Activated T-cell treated with anti-CD3 and anti-CD28 coated beads, Interleukin-2, amount 50 U/mL, for 48 hours (primary cell): Measurements from ENCODE around the gene NR5A2.

Experiments used
- DNase-seq, 2 experiments: peaks; one replicate each; pipeline ENCODE4 v3.0.0-alpha.2; 2020

NR5A2 gene

DNA sequence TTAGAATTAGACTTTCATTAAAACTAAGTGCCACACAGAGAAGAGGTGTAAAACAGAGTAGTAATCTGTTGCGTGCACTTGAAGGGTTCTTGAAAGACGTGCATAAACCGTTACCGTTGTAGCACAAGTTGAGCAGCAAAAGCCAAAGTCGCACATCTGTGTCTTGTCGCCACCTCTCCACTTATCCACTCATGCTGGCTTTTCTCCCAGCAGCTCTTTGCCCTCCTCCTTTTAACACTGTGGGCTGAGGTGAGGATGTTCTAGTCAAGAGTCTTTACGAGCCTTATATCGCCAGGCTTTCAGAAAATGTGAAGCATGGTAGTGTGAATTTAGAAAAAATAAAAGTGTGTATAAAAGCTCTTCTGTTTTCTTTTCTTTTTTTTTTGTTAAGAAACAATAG is 48.0 kb downstream of the NR5A2 start:
- DNase-seq = no peak

DNA sequence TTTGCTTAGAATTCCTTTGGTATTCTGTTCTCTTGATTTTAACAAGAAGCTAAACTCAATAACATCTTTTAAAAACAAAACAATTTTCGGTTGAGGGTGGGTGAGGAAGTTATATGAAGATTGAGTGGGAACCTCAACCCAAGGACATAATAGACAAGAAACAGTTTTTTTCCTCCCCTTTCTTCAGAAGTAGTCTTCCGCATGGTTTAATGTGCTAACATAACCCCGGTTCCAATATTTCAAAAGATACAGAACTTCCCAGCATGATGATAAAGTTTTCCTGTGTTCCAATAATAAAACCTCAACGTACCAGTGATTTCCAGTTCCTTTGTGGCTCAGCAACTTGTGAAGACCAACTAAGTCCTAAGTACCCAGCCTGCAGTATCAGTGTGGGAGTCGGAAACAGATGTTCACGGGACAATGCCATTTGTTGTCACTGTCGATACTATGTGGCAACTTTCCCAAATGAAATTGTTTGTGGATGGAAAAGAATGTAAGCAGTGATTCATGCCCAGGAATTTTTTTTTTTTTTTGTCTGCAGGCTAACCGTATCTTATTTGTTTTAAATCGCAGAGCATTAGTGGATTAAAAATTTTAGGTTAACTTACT is 48.5 kb downstream of the NR5A2 start:
- DNase-seq = no peak

DNA sequence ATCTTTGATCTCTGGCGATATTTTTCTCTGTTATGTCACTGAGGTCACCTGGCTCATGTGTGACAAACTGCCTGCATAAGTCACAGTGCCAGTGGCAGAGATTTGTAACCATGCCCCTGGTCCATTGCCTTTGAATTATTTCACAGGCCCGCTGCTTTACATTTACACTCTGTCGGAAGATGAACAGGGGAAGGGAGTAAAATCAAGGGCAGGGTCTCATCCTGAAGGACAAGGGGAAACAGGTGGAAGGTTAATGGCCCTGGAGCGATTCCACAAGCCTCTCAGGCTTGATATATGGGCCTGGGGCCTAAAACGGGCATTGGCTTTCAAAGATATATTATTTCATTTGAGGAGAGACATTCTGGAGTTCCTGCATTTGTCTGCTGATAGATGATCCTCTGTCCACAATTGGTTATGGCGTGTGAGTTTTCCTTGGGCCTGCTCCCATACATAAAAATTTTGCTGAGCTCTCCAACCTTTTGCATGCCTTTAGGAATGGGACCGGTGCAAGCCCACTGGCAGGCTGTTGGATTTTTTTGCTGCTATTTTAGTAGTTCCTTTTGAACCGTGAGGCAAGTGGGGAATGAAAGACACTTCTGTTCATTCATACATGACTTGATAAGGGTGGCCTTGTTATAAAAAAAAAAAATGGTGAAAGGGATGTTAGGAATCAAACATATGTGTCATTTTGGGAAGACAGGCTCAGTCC is 51.9 kb downstream of the NR5A2 start:
- no peak for DNase-seq

DNA sequence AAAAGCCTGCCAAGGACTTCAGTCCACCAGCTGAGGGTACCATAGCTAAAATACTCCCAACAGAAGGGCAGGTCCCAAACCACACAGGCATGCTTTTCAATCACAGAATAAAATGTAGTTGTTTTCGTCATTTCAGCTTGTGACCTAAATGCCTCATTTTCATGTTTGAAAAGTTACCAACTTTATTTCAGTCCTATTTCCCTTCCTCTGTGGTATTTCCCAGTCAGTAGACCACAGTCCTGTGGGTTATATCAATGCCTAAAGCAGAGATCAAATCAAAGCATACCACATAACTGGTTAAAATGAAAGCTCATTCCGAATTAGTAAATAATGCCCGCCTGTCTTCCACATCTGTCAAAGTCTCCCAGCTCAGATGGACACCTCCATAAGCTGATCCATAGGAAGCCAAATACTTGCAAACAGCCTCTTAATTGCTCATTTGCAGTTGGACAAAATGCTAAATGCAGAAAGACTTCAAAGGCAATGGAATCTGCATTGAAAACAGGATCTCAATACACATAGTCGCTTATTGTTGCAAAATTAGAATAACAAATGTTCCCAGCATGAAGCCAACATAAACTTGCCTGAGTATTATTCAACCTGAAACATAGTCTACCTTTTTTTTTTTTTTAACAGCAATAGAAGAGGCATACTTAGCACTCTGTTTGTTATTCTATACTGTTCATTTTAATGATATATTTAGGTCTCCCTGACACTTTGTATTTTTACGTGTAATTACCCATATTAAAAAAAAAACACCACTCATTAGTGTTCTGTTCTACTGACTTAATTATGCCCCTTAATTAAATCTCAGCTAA is 53.9 kb downstream of the NR5A2 start:
- DNase-seq = no peak

DNA sequence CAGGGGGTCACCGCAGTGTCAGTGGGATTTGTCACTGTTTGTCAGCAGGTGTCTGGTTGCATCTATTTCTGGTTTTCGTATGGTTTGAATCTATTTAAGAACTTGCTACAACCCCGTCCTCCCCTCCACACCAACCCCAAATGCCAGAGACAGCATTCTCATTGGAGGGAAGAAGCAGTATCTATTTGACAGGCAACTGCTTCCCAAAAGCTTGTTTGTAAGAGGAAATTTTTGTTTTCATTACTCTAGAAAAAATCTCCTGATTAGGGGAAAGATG is 54.4 kb downstream of the NR5A2 start:
- no peak for DNase-seq

DNA sequence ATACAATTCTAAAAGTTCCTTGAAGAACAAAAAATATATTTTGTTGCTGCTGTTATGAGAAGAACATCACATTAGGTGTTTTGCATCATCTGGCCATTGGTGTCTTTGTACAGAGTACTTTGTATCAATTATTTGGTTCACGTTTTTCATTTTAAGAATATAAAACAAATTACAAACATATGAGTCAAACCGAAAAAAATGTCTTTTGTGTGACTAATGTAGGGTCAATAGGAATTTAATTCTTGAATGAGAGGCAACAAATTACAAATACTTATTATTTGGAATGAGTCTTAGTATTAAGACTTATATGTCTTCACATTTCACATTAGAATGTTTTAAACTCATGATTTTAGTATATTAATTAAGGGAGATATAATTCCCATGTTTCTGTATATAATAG is 54.8 kb downstream of the NR5A2 start:
- no peak for DNase-seq

DNA sequence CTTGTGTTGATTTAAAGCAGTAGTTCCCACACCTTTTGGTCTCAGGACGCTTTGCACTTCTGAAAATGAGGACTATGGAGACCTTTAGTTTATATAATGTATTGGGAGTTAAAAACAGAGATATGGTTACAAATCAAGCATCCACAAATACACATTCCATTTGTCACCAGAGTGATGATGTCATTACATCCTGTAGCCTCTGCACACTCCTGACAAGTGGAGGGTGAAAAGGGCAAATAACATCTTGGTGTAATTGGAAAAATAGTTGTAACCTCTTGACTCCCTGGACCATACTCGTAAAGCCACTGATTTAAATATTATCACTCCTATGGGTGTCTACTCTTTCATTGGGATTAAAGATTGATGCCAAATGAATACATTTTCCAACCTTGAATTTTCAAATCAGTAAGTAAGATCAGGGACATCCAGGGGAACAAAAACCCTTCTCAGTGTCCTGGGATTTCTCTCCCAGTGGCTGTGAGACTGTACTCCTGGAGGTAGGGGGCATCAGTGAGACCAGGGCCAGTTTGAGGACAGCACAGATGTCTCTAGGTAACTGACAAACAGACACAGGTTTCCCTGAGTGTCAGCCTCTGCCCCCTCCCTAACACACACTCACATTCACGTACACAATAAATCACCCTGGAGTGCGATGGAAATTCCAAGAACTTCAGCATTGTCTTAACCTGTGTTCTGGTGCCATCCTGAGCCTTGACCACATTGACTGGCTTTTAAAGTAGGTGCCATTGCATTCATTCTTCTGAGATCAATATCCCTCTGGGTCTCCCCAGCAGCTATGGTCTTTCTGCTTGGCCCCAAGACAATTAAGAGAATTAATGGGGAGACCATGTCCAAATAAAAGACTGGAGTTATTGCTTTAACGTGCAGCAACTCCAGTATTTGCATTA is 63.0 kb downstream of the NR5A2 start:
- no peak for DNase-seq

DNA sequence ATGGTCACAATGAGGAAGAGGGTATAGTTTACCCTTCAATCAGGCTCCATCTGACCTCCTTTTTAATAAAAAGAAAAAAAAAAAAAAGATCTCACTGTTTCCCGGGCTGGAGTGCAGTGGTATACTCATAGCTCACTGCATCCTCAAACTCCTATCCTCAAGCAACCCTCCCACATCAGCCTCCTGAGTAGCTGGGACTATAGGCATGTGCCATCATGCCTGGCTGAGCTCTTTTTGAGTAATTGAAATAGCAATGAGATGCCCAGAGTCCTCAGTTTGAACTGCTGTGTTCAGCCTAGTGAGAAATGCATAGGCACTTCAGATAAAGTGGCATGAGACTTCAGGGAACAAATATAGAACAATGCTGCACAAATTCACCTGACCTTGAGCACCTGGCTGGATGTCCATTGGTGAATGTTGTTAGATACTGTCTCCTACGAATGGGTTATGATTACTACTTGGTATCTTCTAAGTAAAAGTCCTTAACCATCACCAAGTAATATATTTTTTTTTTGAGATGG is 67.6 kb downstream of the NR5A2 start:
- DNase-seq = no peak

DNA sequence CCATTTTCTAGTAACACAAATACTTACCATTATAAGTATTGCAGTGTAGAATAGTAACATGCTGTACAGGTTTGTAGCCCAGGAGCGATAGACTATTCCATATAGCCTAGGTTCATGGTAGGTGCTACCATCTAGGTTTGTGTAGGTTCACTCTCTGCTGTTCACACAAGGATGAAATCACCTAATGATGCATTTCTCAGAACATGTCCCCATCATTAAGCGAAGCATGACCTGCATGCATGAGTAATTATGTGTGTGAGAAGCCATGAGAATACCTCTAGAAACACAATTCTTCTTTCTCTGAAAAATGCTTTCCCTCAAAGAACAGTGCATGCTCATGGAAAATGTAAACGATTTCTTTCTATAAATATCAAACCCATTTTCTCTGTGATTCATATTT is 69.3 kb downstream of the NR5A2 start:
- DNase-seq = no peak

DNA sequence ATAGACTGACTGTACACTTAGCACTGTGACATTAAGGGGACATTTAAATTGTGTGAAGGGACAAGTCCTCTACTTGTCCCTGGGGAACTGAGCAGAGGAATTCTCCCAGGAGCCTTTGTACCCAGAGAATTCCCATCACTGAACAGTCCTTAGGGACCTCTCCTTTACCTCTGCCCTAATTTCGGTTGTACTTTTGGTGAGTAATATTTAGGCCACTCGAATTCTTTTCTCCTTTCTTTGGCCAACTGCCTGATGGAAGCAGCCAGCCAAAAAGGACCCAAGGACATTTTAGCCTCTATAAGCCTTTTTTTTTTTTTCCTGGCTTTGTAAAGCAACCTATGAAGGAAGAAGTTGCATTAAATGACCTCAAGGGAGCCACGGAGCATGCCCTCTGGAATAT is 71.5 kb downstream of the NR5A2 start:
- no peak for DNase-seq

DNA sequence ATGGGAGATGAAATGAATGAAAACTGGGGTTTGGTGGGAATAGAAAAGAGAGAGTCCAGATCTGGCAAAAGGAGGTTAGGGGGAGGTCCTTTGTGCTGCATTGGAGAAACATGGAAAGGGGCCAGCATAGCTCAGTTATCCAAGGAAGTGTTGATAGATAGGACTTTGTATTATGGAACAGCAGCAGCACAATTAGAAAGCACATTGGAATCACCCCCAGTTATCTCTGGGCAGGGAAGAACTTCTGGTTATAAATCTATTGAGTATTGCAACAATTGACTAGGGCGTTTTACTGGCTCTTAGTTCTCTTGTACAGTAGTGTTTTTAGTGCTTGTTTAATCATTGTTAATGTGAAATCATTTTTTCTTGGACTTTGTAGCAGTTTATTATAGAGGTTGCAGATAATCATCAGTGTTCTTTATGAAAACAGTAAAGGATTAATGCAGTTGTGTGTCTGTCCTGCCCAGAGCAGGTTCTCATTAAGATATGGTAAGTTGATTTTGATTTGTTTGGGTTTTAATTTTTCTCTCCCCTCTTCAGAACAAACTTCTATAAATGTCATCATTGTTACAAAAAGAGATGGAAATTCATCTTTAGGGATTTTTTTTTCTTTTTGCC is 76.6 kb downstream of the NR5A2 start:
- no peak for DNase-seq

DNA sequence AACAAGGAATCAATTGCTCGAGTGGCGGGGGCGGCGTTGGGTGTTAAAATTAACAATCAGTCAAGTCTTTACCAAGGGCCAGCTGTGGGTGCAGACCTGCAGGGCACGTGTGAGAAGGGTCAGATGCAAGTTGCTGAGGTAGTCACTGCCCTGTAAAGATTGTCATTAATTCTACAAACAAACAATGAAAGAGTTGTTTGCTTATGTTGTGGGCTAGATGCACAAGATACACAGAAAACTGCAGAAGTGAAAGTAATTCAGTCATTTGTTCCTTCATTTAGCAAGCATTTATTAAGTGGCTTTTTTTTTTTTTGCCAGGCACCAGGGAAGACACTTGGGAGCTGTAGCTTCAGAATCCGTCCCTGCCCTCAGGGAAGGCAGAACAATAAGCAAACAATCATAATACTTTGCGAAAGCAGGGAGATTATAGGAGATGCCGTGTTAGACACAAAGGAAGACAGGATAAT is 79.5 kb downstream of the NR5A2 start:
- DNase-seq = no peak

DNA sequence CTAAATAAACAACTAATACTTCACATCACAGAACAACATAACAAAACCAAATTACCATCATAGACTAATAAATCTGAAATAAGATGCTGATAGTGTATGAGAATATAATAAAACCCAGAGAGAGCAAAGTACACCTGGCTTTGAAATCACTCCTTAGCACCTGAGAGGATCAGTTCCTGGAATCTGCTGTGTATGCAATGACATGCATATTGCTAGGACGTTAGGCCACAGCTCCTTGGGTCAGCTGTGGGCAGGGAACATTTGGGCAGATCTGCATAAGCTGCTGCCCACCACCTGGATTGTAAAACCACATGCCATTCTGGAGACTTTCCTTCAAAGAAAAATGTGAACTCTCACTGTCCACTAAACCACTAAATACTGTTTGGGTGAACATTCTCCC is 81.1 kb downstream of the NR5A2 start:
- no peak for DNase-seq

DNA sequence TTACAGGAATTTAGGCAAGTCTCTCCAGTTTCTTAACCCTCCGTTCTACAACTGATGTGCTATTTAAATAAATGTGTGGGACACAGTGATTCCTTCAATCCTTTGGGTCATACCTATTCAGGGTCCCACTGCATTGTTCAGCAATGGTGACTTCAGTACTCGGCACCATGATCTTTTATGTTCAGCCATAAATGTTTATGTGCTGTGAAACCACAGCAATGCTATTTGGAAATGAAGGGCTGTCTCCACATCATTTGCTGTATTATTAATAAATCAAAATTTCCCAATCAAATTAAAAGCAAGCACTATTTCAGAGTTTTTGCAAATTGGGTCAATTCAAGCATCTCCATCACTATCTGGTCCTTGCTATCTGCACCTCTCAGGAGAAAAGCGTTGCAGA is 84.8 kb downstream of the NR5A2 start:
- no peak for DNase-seq

DNA sequence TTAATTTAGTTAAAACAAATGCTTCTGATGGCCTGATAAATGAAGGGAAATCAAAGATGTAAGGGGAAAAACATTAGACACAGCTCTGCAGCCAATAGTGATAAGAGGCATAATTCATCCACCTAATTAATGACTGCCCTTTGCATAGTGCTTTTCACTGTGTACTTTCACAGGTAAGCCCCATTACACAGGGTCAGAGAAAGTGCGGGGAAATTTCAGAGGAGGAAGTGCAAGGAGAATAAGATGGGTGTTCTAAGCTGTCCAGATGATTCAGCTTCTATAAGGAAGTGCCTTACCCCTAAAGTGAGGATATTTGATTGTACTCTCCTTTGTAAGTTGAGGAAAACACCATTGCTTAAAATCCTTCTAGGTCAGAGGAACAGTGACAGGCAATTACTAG is 88.0 kb downstream of the NR5A2 start:
- no peak for DNase-seq

DNA sequence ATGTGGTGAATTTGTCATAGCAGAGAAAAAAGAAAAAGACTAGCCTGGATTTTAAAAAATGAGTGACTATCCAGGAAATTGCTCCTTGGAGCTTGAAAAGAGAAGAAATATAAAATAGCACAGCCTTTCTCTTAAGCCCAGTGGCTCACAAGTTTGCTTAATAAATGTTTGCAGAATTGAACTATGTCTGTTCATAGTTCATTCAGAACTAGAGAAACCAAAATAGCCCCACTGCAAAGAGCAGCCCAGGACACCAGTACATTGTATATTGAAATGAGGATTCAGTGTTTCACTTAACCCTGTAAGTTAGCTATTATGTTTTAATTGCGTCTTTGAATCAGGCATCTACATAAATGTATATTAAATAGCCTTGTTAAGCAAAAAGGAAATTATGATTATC is 88.8 kb downstream of the NR5A2 start:
- no peak for DNase-seq

DNA sequence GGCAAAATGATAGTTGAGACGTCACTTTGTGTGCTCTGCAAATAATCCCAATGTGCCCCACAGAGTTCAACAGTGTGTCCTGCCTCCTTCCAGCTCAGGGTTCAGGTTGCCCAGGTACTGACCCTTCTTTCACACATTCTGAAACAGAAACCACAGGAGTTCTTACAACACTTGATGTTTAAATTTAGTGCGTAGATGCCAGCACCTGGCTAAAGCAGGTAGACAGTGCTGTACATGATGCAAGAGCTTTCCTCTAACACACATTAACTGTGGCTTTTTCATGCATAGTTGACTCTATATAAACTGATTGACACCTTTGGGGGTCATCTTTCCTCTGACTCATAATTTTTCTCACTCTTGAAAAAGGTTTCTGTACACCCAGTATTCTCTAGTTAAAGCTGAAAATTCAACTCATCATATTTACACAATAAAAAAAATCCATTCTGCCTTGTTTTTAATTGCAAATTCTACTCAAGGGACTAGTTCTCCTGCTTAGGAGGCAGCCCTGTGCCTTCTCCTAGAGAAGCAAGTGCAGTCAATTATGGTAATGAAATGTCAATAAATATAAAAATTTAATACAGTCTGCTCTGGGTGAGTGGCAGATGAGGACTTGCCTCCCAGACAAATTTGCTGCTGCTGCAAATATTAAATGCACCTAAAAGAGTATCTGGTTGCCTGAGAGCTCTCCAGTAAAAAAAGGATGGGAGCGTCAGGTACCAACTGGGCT is 91.4 kb downstream of the NR5A2 start:
- no peak for DNase-seq

DNA sequence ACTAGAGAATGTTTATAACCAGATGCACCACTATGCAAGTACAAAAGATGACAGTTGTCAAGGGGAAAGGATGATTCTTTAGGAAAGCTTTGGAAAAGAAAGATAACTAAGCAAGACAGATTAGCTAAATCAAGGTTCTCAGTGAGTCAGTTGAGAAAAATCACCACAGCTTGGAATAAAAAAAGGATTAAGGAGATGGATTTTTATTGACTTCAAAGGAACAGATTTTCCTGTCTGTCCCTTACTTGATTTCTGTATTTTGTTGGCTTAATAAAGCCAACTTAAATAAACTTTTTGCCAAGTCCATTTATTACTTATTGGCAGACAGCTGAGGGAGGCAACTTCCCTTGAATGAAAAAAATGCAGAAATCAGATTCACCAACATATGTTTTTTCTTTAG is 93.9 kb downstream of the NR5A2 start:
- DNase-seq = no peak

DNA sequence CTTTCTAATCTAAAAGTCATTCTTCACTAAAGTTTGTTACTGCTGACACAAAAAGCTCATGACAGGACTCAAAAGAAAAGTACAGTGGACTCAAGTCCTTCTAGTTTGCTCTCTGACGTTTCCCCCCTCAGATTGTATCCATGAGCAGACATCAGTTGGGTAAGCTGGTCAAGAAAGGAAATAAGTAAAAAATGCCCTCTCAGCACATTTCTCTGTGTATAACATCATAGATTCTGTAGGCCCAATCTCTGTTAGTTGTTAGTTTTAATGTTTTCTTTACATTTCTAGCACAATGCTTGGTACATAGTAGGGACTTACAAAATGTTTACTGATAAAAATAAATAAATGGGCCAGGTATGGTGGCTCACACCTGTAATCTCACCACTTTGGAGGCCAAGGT is 96.8 kb downstream of the NR5A2 start:
- DNase-seq = no peak

DNA sequence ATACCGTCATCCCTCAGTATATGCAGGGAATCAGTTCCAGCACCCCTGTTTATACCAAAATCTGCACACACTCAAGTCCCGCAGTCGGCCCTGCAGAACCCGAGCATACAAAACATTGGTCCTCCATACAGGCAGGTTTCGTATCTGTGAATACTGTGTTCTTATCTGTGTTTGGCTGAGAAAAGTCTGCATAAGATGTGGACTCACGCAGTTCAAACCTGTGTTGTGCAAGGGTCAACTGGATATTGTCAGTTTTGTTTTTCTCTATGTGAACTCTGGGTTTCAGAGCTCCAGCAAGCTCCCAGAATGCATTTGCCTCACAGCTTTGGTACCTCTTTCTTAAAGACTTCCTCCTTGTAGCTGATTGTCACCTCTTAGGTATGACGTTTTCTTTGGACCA is 100.6 kb downstream of the NR5A2 start:
- no peak for DNase-seq

DNA sequence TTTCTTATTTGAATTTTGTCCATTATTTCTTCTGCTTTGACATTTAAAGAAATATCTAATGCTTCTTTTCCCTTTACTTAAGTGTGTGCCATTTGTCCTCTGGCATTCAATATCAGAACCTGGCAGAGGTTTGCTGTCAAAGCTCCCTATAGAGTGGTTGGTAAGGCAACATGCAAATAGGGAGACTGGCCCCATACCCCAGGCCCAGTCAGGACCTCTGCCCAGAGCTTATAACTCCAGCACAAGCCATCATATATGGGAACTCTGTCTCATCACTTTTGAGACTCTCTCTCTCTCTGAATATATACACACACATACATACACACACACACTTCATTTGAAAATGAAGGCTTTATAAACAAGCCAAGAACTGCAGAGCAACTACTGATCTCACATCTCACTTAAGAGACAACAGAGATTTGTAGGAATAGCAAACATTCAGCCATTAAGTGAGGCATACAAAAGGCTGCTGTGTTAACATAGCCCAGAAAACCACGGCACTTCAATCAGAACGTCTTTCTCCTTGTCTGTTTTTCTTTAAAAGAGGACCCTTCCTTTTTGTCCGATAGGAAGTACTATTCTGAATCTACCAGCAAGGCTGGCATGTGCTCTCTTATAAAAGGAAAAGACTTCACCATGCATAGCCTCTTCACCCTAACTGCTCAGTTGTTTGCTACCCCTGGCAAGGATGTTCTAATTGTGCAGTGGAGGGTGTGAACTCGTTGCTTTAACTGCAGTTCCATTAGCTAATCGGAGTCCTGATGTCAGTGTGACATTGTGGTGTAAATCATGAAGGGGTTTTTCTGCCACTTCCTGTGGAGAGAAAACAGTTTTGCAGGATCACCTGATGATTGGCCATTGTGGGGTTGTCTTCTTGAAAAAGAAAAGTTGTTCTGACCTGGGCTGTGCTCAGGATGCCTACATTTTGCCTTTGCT is 101.7 kb downstream of the NR5A2 start:
- DNase-seq = no peak
